Spleen (tissue), 7 donors: ENCODE measurements around the gene NME2.
"Not testable (repeated sequence)": the region's sequence is repeated elsewhere in the genome, so short reads cannot be mapped to it uniquely, and the experiment has no call there.

Experiments
- POLR2A ChIP-seq, 3 donors: fragments of 450-650 bp; IDR thresholded peaks; one replicate each; pipeline ENCODE4 v1.5.1; 2017; ENCODE audit warnings: antibody characterized with exemption in 3 of 3, mild to moderate bottlenecking in 1 of 3
- TF ChIP-seq, protein P1 (sequence below), 11 experiments: fragments of 200-600 bp in 7 of 11; fragments of 450-650 bp in 4 of 11; sonication (generic) in 4 of 11; IDR thresholded peaks in 8 of 11; conservative IDR thresholded peaks in 3 of 11; 1 replicate in 7 of 11; 2 replicates in 4 of 11; pipeline versions ENCODE4 v1.4.0 to v1.8.0; 2016 to 2021; ENCODE audit warnings: antibody characterized with exemption in 11 of 11, inconsistent platforms in 4 of 11, mild to moderate bottlenecking in 1 of 11
- donor health status: DM: no; HTN: no; CAD: no; lungs with moderate emphysema.
- donor health status: DM: no; HTN: no; CAD: no.
- donor health status: DM: no; HTN: no; CAD: no.

DNA sequence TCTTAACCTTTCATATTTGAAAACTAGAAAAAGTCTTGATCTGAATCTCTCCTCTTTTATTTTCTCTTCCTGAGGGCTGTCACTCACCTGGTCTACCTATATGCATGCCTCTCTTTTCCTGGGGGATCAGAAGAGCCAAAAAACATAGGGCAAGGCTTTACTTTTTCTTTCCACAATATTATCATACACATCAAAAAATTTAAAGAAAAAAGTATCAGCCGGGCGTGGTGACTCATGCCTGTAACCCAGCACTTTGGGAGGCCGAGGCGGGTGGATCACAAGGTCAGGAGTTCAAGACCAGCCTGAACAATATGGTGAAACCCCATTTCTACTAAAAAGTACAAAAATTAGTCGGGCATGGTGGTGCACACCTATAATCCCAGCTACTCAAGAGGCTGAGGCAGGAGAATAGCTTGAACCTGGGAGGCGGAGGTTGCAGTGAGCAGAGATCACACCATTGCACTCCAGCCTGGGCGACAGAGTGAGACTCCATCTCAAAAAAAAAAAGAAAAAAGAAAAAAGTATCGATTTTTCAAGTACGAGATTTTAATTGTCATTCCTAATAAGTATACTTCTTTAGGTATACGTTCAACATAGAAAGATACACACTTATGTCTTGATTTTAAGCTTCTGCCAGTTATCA lies 43.6 kb upstream of the NME2 start:
- TF ChIP-seq, protein P1, sequence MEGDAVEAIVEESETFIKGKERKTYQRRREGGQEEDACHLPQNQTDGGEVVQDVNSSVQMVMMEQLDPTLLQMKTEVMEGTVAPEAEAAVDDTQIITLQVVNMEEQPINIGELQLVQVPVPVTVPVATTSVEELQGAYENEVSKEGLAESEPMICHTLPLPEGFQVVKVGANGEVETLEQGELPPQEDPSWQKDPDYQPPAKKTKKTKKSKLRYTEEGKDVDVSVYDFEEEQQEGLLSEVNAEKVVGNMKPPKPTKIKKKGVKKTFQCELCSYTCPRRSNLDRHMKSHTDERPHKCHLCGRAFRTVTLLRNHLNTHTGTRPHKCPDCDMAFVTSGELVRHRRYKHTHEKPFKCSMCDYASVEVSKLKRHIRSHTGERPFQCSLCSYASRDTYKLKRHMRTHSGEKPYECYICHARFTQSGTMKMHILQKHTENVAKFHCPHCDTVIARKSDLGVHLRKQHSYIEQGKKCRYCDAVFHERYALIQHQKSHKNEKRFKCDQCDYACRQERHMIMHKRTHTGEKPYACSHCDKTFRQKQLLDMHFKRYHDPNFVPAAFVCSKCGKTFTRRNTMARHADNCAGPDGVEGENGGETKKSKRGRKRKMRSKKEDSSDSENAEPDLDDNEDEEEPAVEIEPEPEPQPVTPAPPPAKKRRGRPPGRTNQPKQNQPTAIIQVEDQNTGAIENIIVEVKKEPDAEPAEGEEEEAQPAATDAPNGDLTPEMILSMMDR (IDR thresholded peaks at IDR 0.05 in 8 of 11, conservative IDR thresholded peaks at IDR 0.05 in 3 of 11) = not testable (repeated sequence)
- TF ChIP-seq POLR2A (IDR thresholded peaks at IDR 0.05) = not testable (repeated sequence)
